D721Med (cell line): ENCODE results near the gene LGMN.
"Not testable (repeated sequence)": the region's sequence is repeated elsewhere in the genome, so short reads cannot be mapped to it uniquely, and the experiment has no call there.

Experiments
- DNase-seq: peaks from one replicate; pipeline ENCODE4 v3.0.0; 2011; ENCODE audit warnings: low spot score; ENCODE audit not compliant: insufficient read length
- FAIRE-seq: peaks from 2 replicates; lab custom pipeline; 2011; peaks lifted over from hg19 to GRCh38; lab: Jason Lieb, UNC
- TF ChIP-seq, protein P1 (sequence below): IDR thresholded peaks from 2 replicates; pipeline ENCODE4 v1.5.1; 2012; ENCODE audit warnings: mild to moderate bottlenecking, control low read depth; ENCODE audit not compliant: insufficient read depth; ENCODE audit errors: missing control alignments

Gene LGMN

DNA sequence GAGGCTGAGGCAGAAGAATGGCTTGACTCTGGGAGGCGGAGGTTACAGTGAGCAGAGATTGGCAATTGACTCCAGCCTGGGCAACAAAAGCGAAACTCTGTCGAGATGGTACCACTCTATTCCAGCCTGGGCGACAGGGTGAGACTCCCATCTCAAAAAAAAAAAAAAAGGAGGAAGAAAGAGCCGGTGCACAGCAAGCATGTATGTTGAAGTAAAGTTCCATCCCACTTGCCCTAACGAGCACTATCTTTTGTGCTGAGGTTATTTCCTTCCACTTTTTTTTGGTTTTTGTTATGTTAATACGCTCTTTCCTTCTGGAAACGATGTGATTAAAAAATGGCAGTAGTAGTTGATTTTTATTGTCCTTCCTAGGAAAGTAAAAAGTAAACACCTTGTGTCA is 26.1 kb upstream of the LGMN start:
- DNase-seq: no peak
- no peak for FAIRE-seq
- TF ChIP-seq, protein P1, sequence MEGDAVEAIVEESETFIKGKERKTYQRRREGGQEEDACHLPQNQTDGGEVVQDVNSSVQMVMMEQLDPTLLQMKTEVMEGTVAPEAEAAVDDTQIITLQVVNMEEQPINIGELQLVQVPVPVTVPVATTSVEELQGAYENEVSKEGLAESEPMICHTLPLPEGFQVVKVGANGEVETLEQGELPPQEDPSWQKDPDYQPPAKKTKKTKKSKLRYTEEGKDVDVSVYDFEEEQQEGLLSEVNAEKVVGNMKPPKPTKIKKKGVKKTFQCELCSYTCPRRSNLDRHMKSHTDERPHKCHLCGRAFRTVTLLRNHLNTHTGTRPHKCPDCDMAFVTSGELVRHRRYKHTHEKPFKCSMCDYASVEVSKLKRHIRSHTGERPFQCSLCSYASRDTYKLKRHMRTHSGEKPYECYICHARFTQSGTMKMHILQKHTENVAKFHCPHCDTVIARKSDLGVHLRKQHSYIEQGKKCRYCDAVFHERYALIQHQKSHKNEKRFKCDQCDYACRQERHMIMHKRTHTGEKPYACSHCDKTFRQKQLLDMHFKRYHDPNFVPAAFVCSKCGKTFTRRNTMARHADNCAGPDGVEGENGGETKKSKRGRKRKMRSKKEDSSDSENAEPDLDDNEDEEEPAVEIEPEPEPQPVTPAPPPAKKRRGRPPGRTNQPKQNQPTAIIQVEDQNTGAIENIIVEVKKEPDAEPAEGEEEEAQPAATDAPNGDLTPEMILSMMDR: no peak

DNA sequence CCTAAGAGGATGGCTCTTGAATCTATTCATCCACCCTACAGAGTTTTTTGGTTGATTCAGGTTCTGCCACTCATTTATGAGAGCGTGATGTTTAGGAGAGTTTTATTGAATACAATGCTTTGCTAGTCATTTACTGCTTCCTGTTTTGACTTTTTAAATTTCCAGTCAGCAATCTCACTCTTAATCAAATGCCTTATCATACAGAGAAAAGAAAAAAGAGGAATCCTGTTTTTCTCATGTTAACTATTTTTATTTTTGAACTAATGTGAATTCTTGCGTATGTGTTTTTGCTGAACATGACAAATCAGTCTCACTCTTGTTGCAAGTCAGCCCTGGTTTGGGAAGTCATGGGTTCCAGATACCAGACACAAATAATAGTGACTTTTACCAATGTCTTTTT is 22.1 kb upstream of the LGMN start:
- FAIRE-seq: no peak
- TF ChIP-seq, protein P1: no peak
- DNase-seq: no peak

DNA sequence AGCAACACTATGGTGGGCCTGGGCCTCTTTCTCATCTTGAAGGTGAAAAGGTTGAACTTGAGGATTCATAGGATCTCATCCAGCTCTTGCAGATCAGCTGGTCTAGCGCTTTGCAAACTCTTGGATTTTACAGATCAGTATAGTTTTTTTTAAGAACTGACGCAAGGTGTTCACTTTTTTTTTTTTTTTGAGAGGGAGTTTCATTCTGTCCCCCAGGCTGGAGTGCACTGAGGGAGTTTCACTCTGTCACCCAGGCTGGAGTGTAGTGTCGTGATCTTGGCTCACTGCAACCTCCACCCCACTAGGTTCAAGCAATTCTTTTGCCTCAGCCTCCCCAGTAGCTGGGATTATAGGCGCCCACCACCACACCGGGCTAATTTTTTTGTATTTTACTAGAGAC is 20.4 kb upstream of the LGMN start:
- TF ChIP-seq, protein P1: no peak
- DNase-seq (no peak), FAIRE-seq (no peak)

DNA sequence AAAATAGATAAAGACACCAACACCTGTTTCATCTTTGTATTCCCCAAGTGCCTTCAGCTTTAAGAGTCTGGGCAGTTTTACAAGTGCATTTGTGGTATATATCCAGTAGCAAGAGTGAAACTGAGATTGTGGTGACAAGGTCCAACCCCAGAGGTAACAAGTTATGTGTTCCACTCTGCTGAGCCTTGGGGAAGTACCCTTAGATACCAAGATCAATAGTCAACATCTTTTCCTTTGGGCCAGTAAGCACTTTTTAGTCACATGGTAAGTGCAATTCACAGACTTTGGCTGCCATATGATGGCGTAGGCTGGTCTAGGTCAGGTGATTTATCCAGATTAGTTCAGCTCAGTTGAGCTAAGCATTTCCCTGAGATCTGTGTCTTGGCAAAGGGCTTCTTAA is 19.8 kb upstream of the LGMN start:
- DNase-seq: not testable (repeated sequence)
- FAIRE-seq: peak; percentile 87

DNA sequence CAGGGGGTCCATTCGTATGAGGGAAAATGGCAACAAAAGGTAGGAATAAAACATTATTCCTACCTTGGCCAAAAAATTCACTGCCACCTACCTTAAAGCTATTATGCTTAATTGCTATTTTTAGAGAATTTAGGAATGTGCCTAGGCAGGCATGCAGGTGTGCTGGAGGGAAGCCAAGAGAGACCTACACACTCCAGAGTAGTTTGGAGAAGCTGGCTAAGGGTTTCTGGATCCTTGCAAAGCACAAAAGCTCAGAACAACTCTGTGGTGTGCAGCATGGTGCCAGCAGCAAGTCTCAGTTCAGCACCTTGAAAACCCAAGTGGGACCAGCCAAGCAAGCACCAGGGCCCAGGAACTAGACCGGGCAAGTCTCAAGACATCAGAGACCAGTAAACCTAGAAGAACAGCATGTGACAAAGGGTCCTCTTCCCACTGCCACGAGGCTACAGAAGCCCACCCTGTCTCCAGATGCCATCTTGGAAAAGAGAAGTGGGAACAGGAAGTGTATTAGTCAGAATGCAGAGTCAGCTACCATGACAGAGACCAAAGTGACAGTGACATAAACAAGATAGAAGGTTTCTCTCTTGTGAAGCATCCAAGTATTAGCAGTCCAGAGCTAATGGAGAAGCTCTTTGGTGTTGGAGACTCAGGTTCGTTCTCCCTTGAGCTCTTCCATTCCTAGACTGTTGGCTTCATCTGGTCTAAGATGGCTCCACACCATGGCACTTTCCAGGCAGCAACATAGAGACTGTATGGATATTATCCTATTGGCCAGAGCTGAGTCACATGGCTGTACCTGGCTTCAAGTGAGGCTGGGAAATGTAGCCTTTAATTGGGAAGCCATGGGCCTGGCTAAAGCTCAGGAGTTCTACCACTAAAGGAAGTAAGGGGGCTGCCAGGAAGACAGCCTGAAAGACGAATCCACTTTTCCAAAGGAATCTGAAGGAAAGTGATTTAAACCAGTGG is 15.5 kb upstream of the LGMN start:
- peak; percentile 68 for FAIRE-seq
- DNase-seq: not testable (repeated sequence)

GRCh38 chr14:92760524-92760805 is 12.0 kb upstream of the LGMN start:
- no peak for DNase-seq
- no peak for FAIRE-seq
- TF ChIP-seq, protein P1: no peak

DNA sequence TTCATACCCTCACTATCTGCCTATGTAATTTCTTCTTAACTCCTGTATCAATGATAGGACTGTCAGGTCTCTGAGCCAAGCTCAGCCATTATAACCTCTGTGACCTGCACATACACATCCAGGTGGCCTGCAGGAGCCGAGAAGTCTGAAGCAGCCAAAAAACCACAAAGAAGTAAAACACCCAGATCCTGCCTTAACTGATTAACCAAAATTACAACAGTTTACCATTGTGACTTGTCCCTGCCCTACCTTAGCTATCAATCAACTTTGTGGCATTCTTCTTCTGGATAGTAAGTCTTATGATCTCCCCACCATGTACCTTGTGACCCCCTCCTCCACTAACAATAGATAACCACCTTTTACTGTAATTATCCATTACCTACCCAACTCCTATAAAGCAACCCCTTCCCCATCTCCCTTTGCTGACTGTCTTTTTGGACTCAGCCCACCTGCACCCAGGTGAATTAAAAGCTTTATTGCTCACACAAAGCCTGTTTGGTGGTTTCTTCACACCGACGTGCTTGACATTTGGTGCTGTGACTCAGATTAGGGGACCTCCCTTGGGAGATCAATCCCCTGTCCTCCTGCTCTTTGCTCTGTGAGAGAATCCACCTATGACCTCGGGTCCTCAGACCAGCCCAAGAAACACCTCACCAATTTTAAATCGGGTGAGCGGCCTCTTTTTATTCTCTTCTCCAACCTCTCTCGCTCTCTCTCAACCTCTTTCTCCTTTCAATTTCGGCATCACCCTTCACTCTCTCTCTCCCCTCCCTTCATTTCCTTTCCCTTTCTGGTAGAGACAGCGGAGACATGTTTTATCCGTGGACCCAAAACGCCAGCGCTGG is 11.5 kb upstream of the LGMN start:
- no peak for FAIRE-seq
- TF ChIP-seq, protein P1: no peak

DNA sequence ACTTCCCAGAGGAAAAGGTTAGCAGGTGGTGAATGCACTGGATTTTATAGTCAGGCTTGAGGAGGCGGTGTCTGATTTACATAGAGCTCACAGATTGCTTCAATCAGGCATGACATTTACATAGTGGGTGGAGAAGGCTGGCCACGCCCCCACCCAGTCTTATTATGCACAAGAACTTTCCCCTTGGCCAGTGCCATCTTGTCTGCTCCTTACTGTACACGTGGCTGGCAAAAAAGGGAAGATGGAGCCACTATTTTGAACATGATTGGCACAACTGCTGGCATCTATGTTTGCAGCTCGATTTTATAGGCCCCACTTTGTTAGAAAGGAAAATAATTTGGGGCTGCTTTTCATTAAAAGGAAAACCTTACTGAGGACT is 10.9 kb upstream of the LGMN start:
- FAIRE-seq (no peak), DNase-seq (no peak)
- TF ChIP-seq, protein P1: no peak

More for the DNA sequence above, 11.5 kb upstream of the LGMN start:
- no peak for DNase-seq
